Measurements from ENCODE around the gene TSPAN4.
A peak's percentile ranks its signal among the peaks of the same experiment; 100 is the strongest.

Gene TSPAN4

GRCh38 chr11:910044-910588 lies 67.5 kb downstream of the TSPAN4 start (continued):
- TF ChIP-seq ZNF398 (tag by site-specific recombination; IDR thresholded peaks at IDR 0.05) = peak; percentile 63; the same call in 1 of the 2 replicates
- no peak for TF ChIP-seq PRDM6 (tag by site-specific recombination; IDR thresholded peaks at IDR 0.05)
- peak; percentile 62 for TF ChIP-seq PATZ1 (tag by site-specific recombination; IDR thresholded peaks at IDR 0.05)
- TF ChIP-seq ZNF10 (tag by site-specific recombination; IDR thresholded peaks at IDR 0.05) = no peak
- TF ChIP-seq ZBTB48 (tag by site-specific recombination; IDR thresholded peaks at IDR 0.05) = peak; percentile 71; the same call in 1 of the 2 replicates
- 0 out of 2 replicates have a peak, but pooled peaks have one; percentile 31 for TF ChIP-seq ZBTB10 (tag by site-specific recombination; IDR thresholded peaks at IDR 0.05)
- TF ChIP-seq ZNF121 (tag by site-specific recombination; IDR thresholded peaks at IDR 0.05) = no peak
- TF ChIP-seq KLF17 (tag by site-specific recombination; IDR thresholded peaks at IDR 0.05) = peak; percentile 22; the same call in 1 of the 2 replicates
- peak; percentile 67 for TF ChIP-seq ZNF335 (tag by site-specific recombination; conservative IDR thresholded peaks at IDR 0.05)
- no peak for TF ChIP-seq ZNF501 (tag by site-specific recombination; IDR thresholded peaks at IDR 0.05)
- peak; percentile 93 for TF ChIP-seq ZBTB26 (tag by site-specific recombination; optimal IDR thresholded peaks at IDR 0.05)
- TF ChIP-seq GLIS2 (tag by site-specific recombination; IDR thresholded peaks at IDR 0.05) = peak; percentile 20; the same call in 1 of the 2 replicates
- TF ChIP-seq ZFHX2 (tag by site-specific recombination; conservative IDR thresholded peaks at IDR 0.05) = peak; percentile 100
- TF ChIP-seq SP2 (tag by site-specific recombination; IDR thresholded peaks at IDR 0.05) = peak; percentile 55

- Histone ChIP-seq H3K4me3 (ENCODE audit: low read depth, low read length) (peak within 1 kb of the TSS; percentile 83), H3K4me1 (ENCODE audit: control insufficient read depth, insufficient read depth, low read length) (no peaks in the 10 kb centered on the region), H3K27ac (ENCODE audit: extremely low read depth, low read depth, low read length) (peak within 1 kb of the TSS; percentile 88), H3K36me3 (ENCODE audit: control insufficient read depth in 2 of 2, insufficient read depth in 1 of 2, low read length in 2 of 2) (peaks cover 0 to 29% of the 10 kb centered on the region in 2 experiments; a peak in 2 of 3 replicates), H3K9me3 (ENCODE audit: control insufficient read depth, insufficient read depth, low read depth, low read length) (no peaks in the 10 kb centered on the region)
- POLR2A ChIA-PET = interaction anchor here (0.6 to 1.9 kb wide), 9 partner anchors 8 to 127 kb away, joined by 3 to 6 read pairs (median 3); partner anchors contain the start of gene AP2A2
- CTCF ChIA-PET = interaction anchor here (0.6 to 0.8 kb wide), 2 partner anchors 12 to 136 kb away, joined by 3 to 5 read pairs; no protein-coding TSS in a partner anchor
- TF ChIP-seq KLF8 (tag by site-specific recombination; IDR thresholded peaks at IDR 0.05) (peak; percentile 17; the same call in 1 of the 2 replicates), ZNF610 (tag by site-specific recombination; IDR thresholded peaks at IDR 0.05; ENCODE audit: borderline replicate concordance) (no peak), PRDM4 (tag by site-specific recombination; IDR thresholded peaks at IDR 0.05) (no peak), ZSCAN16 (tag by site-specific recombination; IDR thresholded peaks at IDR 0.05) (no peak), KLF10 (tag by site-specific recombination; IDR thresholded peaks at IDR 0.05) (peak; percentile 68), ZNF777 (tag by site-specific recombination; IDR thresholded peaks at IDR 0.05; ENCODE audit: borderline replicate concordance) (no peak; the same call in 1 of the 2 replicates), ZNF704 (tag by site-specific recombination; IDR thresholded peaks at IDR 0.05) (no peak)
Observed at GRCh38 chr11:910589-911030, 68.0 kb downstream of the TSPAN4 start, which contains the start of gene CHID1. Gene CHID1 (minus strand): TSS chr11:910810. CDS start chr11:904816, 5,994 bp downstream.

All from HEK293 (cell line).